SK-N-SH (cell line): ENCODE measurements around the gene UBTF. TPM values are rescaled to one million over a fixed set of nuclear protein-coding genes. Genes with fewer than 3 reads are reported as not detected.

Experiments used
- CTCF ChIA-PET: fragments of 300-600, 350-600 bp; formaldehyde crosslinking; extraction: SDS; loops from one replicate; lab custom pipeline; 2021; lab: Yijun Ruan, JAX
- POLR2A ChIA-PET: fragments of 350-600 bp; sonication (Branson Sonifier 250); formaldehyde crosslinking; extraction: SDS; loops from one replicate; lab custom pipeline; 2020; ENCODE audit warnings: antibody characterized with exemption, inconsistent platforms; lab: Yijun Ruan, JAX
- DNase-seq: peaks from one replicate; pipeline ENCODE4 v3.0.0; 2012
- H2AFZ ChIP-seq: fragments of 200-600 bp; sonication (generic); 2 replicates; pipeline ENCODE4 v1.8.1; 2016; ENCODE audit warnings: antibody characterized with exemption, mild to moderate bottlenecking, low read depth
- H3F3A ChIP-seq: fragments of 200-600 bp; sonication (generic); replicated peaks from 2 replicates; pipeline ENCODE3; 2016; ENCODE audit warnings: antibody characterized with exemption, mild to moderate bottlenecking; ENCODE audit not compliant: insufficient read depth
- H3K27ac ChIP-seq, 2 experiments: fragments of 200-500 bp in 1 of 2; fragments of 200-600 bp in 1 of 2; sonication (Bioruptor generic) in 1 of 2; sonication (generic), shearing (Covaris generic) in 1 of 2; 2 replicates each; pipeline versions ENCODE4 v1.5.1 to v1.6.1; 2014 to 2016; ENCODE audit warnings: low read depth in 2 of 2, inconsistent platforms in 1 of 2, low read length in 1 of 2, mild to moderate bottlenecking in 1 of 2, mixed read lengths in 1 of 2
- H3K27me3 ChIP-seq: fragments of 200-600 bp; sonication (generic), shearing (Covaris generic); 2 replicates; pipeline ENCODE4 v1.6.1; 2016; ENCODE audit warnings: mixed run types; ENCODE audit not compliant: insufficient read depth
- H3K36me3 ChIP-seq, 2 experiments: fragments of 200-500 bp in 1 of 2; fragments of 200-600 bp in 1 of 2; sonication (Bioruptor generic) in 1 of 2; sonication (generic) in 1 of 2; replicated peaks in 1 of 2; 2 replicates each; pipeline versions ENCODE3 to v1.5.1; 2014 to 2016; ENCODE audit warnings: low read length in 1 of 2, mild to moderate bottlenecking in 1 of 2; ENCODE audit not compliant: insufficient read depth in 2 of 2, control insufficient read depth in 1 of 2
- H3K4me1 ChIP-seq, 2 experiments: fragments of 200-500 bp in 1 of 2; fragments of 200-600 bp in 1 of 2; sonication (Bioruptor generic) in 1 of 2; sonication (generic), shearing (Covaris generic) in 1 of 2; 2 replicates each; pipeline versions ENCODE4 v1.5.1 to v1.6.1; 2014 to 2016; ENCODE audit warnings: low read depth in 1 of 2, low read length in 1 of 2, mixed run types in 1 of 2; ENCODE audit not compliant: insufficient read depth in 2 of 2, control insufficient read depth in 1 of 2
- H3K4me2 ChIP-seq: fragments of 200-600 bp; sonication (generic), shearing (Covaris generic); 2 replicates; pipeline ENCODE4 v1.6.1; 2017; ENCODE audit warnings: mixed run types
- H3K4me3 ChIP-seq, 2 experiments: fragments of 200-500 bp in 1 of 2; fragments of 200-600 bp in 1 of 2; sonication (Bioruptor generic) in 1 of 2; sonication (generic), shearing (Covaris generic) in 1 of 2; 2 replicates each; pipeline versions ENCODE4 v1.5.1 to v1.8.1; 2014 to 2016; ENCODE audit warnings: low read depth in 2 of 2, inconsistent platforms in 1 of 2, low read length in 1 of 2, mild to moderate bottlenecking in 1 of 2, mixed read lengths in 1 of 2, moderate library complexity in 1 of 2
- H3K79me2 ChIP-seq: fragments of 200-600 bp; sonication (generic); 2 replicates; pipeline ENCODE4 v1.8.1; 2017; ENCODE audit warnings: mild to moderate bottlenecking; ENCODE audit not compliant: insufficient read depth
- H3K9ac ChIP-seq: fragments of 200-600 bp; sonication (generic); 2 replicates; pipeline ENCODE4 v1.6.1; 2017; ENCODE audit warnings: mixed run types
- H3K9me2 ChIP-seq: fragments of 200-600 bp; sonication (generic); 2 replicates; pipeline ENCODE4 v1.6.1; 2017; ENCODE audit warnings: mixed run types
- H3K9me3 ChIP-seq: fragments of 200-600 bp; sonication (generic); 2 replicates; pipeline ENCODE4 v1.6.1; 2017; ENCODE audit warnings: mixed run types, mild to moderate bottlenecking, moderate library complexity
- H4K20me1 ChIP-seq: fragments of 200-600 bp; sonication (generic); 2 replicates; pipeline ENCODE4 v1.6.1; 2017; ENCODE audit warnings: mild to moderate bottlenecking, mixed run types; ENCODE audit not compliant: insufficient read depth
- CHD2 ChIP-seq: fragments of 150-350 bp; IDR thresholded peaks from 2 replicates; pipeline ENCODE4 v1.6.1; 2018; ENCODE audit warnings: low read length; ENCODE audit not compliant: partially characterized antibody
- ELF1 ChIP-seq: IDR thresholded peaks from 2 replicates; pipeline ENCODE4 v1.4.0; 2012
- EP300 ChIP-seq, 2 experiments: IDR thresholded peaks; 2 replicates each; pipeline versions ENCODE4 v1.4.0 to v1.6.1; 2012; ENCODE audit warnings: borderline replicate concordance in 1 of 2, low read depth in 1 of 2, low read length in 1 of 2
- EZH2phosphoT487 ChIP-seq: fragments of 200-600 bp; sonication (generic); IDR thresholded peaks from 2 replicates; pipeline ENCODE4 v1.6.1; 2017; ENCODE audit warnings: low read depth, mixed run types, mild to moderate bottlenecking, antibody characterized with exemption, moderate library complexity, borderline replicate concordance
- FOXM1 ChIP-seq: IDR thresholded peaks from 2 replicates; pipeline ENCODE4 v1.4.0; 2012; ENCODE audit warnings: low read depth, mild to moderate bottlenecking
- GABPA ChIP-seq: IDR thresholded peaks from 2 replicates; pipeline ENCODE4 v1.4.0; 2012; ENCODE audit warnings: low read depth, mild to moderate bottlenecking
- MEF2A ChIP-seq: IDR thresholded peaks from 2 replicates; pipeline ENCODE4 v1.4.0; 2012; ENCODE audit warnings: low read depth, borderline replicate concordance
- MXI1 ChIP-seq: IDR thresholded peaks from 2 replicates; pipeline ENCODE4 v1.6.1; 2012; ENCODE audit warnings: mild to moderate bottlenecking, low read depth, low read length, improper control_type of control experiment
- POLR2AphosphoS5 ChIP-seq: IDR thresholded peaks from 2 replicates; pipeline ENCODE4 v1.6.1; 2012; ENCODE audit warnings: low read depth, low read length
- TAF1 ChIP-seq: IDR thresholded peaks from 2 replicates; pipeline ENCODE4 v1.6.1; 2012; ENCODE audit warnings: low read depth, mild to moderate bottlenecking, low read length, moderate library complexity, borderline replicate concordance
- TCF12 ChIP-seq: IDR thresholded peaks from 2 replicates; pipeline ENCODE4 v1.4.0; 2012
- ZBTB33 ChIP-seq: IDR thresholded peaks from 2 replicates; pipeline ENCODE4 v1.4.0; 2012; ENCODE audit warnings: low read depth, borderline replicate concordance
- WGBS: methylation state at CpG from one replicate; pipeline ENCODE4 v1.1.6; 2017; ENCODE audit warnings: low lambda C conversion rate; 5-methylcytosine and 5-hydroxymethylcytosine counted together
- polyA plus RNA-seq, 3 experiments: library from polyadenylated mRNA; depleted of rRNA; stranded (reverse); fragments of >200 nt; gene quantifications; 2 replicates each; pipeline ENCODE4 v1.2.3, GENCODE V29; 2012
- TF ChIP-seq, protein P1 (sequence below): fragments of 200-600 bp; sonication (generic); IDR thresholded peaks from 2 replicates; pipeline ENCODE4 v1.6.1; 2017; ENCODE audit warnings: antibody characterized with exemption, mild to moderate bottlenecking, moderate library complexity
- TF ChIP-seq, protein P2 (sequence below): IDR thresholded peaks from 2 replicates; pipeline ENCODE4 v1.4.0; 2012; ENCODE audit warnings: low read depth, borderline replicate concordance
- TF ChIP-seq, protein P3 (sequence below): fragments of 150-350 bp; IDR thresholded peaks from 2 replicates; pipeline ENCODE4 v1.6.1; 2017; ENCODE audit warnings: antibody characterized with exemption, low read length, low read depth, borderline replicate concordance
- TF ChIP-seq, protein P4 (sequence below): IDR thresholded peaks from 2 replicates; pipeline ENCODE4 v1.6.1; 2012; ENCODE audit warnings: mild to moderate bottlenecking, low read depth, low read length, moderate library complexity
- TF ChIP-seq, protein P5 (sequence below): fragments of 150-350 bp; IDR thresholded peaks from 2 replicates; pipeline ENCODE4 v1.6.1; 2016; ENCODE audit warnings: mild to moderate bottlenecking, low read depth, low read length

Gene UBTF
- polyA plus RNA-seq, 1 of the 3 experiments (the other 2 are of a cell fraction), result 37.2 TPM

GRCh38 chr17:44202756-44203155 lies 16.7 kb downstream of the UBTF start:
- CTCF ChIA-PET, result interaction anchor here (0.6 to 6.6 kb wide), 5 partner anchors 15 to 169 kb away, joined by 3 to 61 read pairs (median 6); partner anchors contain the start of genes TMUB2 and UBTF
- Histone ChIP-seq H3K27me3 (no peaks in the 10 kb centered on the region), H3F3A (peaks cover 37% of the 10 kb centered on the region), H3K4me3 (no peak overlapping the region), H3K4me2 (no peak overlapping the region), H3K27ac (no peak overlapping the region), H3K36me3 (peaks cover 8 to 12% of the 10 kb centered on the region in 2 experiments), H3K4me1 (peaks cover 11 to 21% of the 10 kb centered on the region in 2 experiments)
- 91% methylated on average over 4 of the region's 4 CpGs for WGBS
- POLR2A ChIA-PET, result interaction anchor here (2.6 kb wide), 1 partner anchor 15 kb away, joined by 9 read pairs; no protein-coding TSS in a partner anchor
- TF ChIP-seq TAF1 (no peak), POLR2AphosphoS5 (no peak), TCF12 (no peak), CHD2 (no peak), EP300 (IDR thresholded peaks at IDR 0.05; ENCODE audit: borderline replicate concordance in 1 of 2, low read depth in 1 of 2, low read length in 1 of 2) (no peak), EZH2phosphoT487 (no peak), ZBTB33 (no peak), MXI1 (no peak), MEF2A (no peak), GABPA (no peak), FOXM1 (no peak), ELF1 (no peak)
- TF ChIP-seq, protein P1, sequence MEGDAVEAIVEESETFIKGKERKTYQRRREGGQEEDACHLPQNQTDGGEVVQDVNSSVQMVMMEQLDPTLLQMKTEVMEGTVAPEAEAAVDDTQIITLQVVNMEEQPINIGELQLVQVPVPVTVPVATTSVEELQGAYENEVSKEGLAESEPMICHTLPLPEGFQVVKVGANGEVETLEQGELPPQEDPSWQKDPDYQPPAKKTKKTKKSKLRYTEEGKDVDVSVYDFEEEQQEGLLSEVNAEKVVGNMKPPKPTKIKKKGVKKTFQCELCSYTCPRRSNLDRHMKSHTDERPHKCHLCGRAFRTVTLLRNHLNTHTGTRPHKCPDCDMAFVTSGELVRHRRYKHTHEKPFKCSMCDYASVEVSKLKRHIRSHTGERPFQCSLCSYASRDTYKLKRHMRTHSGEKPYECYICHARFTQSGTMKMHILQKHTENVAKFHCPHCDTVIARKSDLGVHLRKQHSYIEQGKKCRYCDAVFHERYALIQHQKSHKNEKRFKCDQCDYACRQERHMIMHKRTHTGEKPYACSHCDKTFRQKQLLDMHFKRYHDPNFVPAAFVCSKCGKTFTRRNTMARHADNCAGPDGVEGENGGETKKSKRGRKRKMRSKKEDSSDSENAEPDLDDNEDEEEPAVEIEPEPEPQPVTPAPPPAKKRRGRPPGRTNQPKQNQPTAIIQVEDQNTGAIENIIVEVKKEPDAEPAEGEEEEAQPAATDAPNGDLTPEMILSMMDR, result no peak
- TF ChIP-seq, protein P2, sequence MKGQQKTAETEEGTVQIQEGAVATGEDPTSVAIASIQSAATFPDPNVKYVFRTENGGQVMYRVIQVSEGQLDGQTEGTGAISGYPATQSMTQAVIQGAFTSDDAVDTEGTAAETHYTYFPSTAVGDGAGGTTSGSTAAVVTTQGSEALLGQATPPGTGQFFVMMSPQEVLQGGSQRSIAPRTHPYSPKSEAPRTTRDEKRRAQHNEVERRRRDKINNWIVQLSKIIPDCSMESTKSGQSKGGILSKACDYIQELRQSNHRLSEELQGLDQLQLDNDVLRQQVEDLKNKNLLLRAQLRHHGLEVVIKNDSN, result no peak
- TF ChIP-seq, protein P3, sequence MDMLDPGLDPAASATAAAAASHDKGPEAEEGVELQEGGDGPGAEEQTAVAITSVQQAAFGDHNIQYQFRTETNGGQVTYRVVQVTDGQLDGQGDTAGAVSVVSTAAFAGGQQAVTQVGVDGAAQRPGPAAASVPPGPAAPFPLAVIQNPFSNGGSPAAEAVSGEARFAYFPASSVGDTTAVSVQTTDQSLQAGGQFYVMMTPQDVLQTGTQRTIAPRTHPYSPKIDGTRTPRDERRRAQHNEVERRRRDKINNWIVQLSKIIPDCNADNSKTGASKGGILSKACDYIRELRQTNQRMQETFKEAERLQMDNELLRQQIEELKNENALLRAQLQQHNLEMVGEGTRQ, result no peak
- TF ChIP-seq, protein P4, sequence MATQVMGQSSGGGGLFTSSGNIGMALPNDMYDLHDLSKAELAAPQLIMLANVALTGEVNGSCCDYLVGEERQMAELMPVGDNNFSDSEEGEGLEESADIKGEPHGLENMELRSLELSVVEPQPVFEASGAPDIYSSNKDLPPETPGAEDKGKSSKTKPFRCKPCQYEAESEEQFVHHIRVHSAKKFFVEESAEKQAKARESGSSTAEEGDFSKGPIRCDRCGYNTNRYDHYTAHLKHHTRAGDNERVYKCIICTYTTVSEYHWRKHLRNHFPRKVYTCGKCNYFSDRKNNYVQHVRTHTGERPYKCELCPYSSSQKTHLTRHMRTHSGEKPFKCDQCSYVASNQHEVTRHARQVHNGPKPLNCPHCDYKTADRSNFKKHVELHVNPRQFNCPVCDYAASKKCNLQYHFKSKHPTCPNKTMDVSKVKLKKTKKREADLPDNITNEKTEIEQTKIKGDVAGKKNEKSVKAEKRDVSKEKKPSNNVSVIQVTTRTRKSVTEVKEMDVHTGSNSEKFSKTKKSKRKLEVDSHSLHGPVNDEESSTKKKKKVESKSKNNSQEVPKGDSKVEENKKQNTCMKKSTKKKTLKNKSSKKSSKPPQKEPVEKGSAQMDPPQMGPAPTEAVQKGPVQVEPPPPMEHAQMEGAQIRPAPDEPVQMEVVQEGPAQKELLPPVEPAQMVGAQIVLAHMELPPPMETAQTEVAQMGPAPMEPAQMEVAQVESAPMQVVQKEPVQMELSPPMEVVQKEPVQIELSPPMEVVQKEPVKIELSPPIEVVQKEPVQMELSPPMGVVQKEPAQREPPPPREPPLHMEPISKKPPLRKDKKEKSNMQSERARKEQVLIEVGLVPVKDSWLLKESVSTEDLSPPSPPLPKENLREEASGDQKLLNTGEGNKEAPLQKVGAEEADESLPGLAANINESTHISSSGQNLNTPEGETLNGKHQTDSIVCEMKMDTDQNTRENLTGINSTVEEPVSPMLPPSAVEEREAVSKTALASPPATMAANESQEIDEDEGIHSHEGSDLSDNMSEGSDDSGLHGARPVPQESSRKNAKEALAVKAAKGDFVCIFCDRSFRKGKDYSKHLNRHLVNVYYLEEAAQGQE, result no peak
- TF ChIP-seq, protein P5, sequence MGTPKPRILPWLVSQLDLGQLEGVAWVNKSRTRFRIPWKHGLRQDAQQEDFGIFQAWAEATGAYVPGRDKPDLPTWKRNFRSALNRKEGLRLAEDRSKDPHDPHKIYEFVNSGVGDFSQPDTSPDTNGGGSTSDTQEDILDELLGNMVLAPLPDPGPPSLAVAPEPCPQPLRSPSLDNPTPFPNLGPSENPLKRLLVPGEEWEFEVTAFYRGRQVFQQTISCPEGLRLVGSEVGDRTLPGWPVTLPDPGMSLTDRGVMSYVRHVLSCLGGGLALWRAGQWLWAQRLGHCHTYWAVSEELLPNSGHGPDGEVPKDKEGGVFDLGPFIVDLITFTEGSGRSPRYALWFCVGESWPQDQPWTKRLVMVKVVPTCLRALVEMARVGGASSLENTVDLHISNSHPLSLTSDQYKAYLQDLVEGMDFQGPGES, result no peak
- TF ChIP-seq, all 33 proteins: peak for 0
- no peak for DNase-seq
- no peaks in the 10 kb centered on the region for H3K9me3 ChIP-seq
- no peaks in the 10 kb centered on the region for H4K20me1 ChIP-seq
- peaks cover 14% of the 10 kb centered on the region for H3K79me2 ChIP-seq
- no peak overlapping the region for H3K9ac ChIP-seq
- H3K9me2 ChIP-seq, result no peaks in the 10 kb centered on the region
- no peak overlapping the region for H2AFZ ChIP-seq
